HG03565 (cell line): ENCODE results near the gene KRTAP4-4.
"Not testable (repeated sequence)": the region's sequence is repeated elsewhere in the genome, so short reads cannot be mapped to it uniquely, and the experiment has no call there.

ENCODE experiments used
- ATAC-seq: cut with Tn5 transposase; IDR thresholded peaks from one replicate; pipeline ENCODE4 v1.9.1; 2021; ENCODE audit warnings: mild to moderate bottlenecking, moderate library complexity; ENCODE audit not compliant: unreplicated experiment

Gene KRTAP4-4

GRCh38 chr17:41148971-41149651 lies 11.4 kb downstream of the KRTAP4-4 start:
- not testable (repeated sequence) for ATAC-seq

GRCh38 chr17:41147531-41148204 lies 12.9 kb downstream of the KRTAP4-4 start:
- no peak for ATAC-seq

GRCh38 chr17:41145261-41145660 lies 15.3 kb downstream of the KRTAP4-4 start:
- no peak for ATAC-seq

- ATAC-seq, result no peak
These were observed 15.7 kb downstream of the KRTAP4-4 start for GRCh38 chr17:41144846-41145245.

GRCh38 chr17:41141361-41141760 lies 19.2 kb downstream of the KRTAP4-4 start:
- no peak for ATAC-seq

- ATAC-seq, result no peak
These were observed 20.0 kb downstream of the KRTAP4-4 start, which contains the start of gene KRTAP4-6 for GRCh38 chr17:41140360-41141131. TSS of gene KRTAP4-6 (minus strand) at chr17:41140544. CDS start at chr17:41140487, 57 bp downstream.

GRCh38 chr17:41139865-41140264 lies 20.7 kb downstream of the KRTAP4-4 start:
- ATAC-seq, result not testable (repeated sequence)

GRCh38 chr17:41133880-41134735 lies 26.4 kb downstream of the KRTAP4-4 start:
- ATAC-seq, result no peak

GRCh38 chr17:41131979-41132378 lies 28.6 kb downstream of the KRTAP4-4 start:
- no peak for ATAC-seq

GRCh38 chr17:41127371-41127770 lies 33.2 kb downstream of the KRTAP4-4 start:
- no peak for ATAC-seq

- ATAC-seq, result no peak
These were observed 34.1 kb downstream of the KRTAP4-4 start for GRCh38 chr17:41126412-41126811.

GRCh38 chr17:41125064-41125463 lies 35.5 kb downstream of the KRTAP4-4 start:
- ATAC-seq, result no peak

- ATAC-seq, result not testable (repeated sequence)
These were observed 36.6 kb downstream of the KRTAP4-4 start, which contains the start of gene KRTAP4-12 for GRCh38 chr17:41123991-41124371. TSS of gene KRTAP4-12 (minus strand) at chr17:41124182. CDS start at chr17:41124122, 60 bp downstream.

GRCh38 chr17:41123292-41123990 lies 37.1 kb downstream of the KRTAP4-4 start:
- ATAC-seq, result not testable (repeated sequence)

- no peak for ATAC-seq
These were observed 38.8 kb downstream of the KRTAP4-4 start for GRCh38 chr17:41121742-41122141.

GRCh38 chr17:41119696-41120690 lies 40.6 kb downstream of the KRTAP4-4 start:
- not testable (repeated sequence) for ATAC-seq

- no peak for ATAC-seq
These were observed 41.8 kb downstream of the KRTAP4-4 start for GRCh38 chr17:41118721-41119120.

GRCh38 chr17:41117846-41118386 lies 42.6 kb downstream of the KRTAP4-4 start, which contains the start of gene KRTAP4-11:
TSS of gene KRTAP4-11 (minus strand) at chr17:41118373. CDS start at chr17:41118315, 58 bp downstream.
- not testable (repeated sequence) for ATAC-seq
